HL-60 (cell line): Measurements from ENCODE around the gene SNRPA.
"Not testable (repeated sequence)": the region's sequence is repeated elsewhere in the genome, so short reads cannot be mapped to it uniquely, and the experiment has no call there.

Experiments used
- DNase-seq, 2 experiments: peaks; one replicate each; pipeline ENCODE4 v3.0.0-alpha.2; 2010 to 2020; ENCODE audit warnings: low read depth in 1 of 2, low spot score in 1 of 2
- H3K27ac ChIP-seq: fragments of 250-450 bp; sonication (Bioruptor Pico); replicated peaks from 2 replicates; pipeline ENCODE4 v1.5.1; 2020; ENCODE audit warnings: mild to moderate bottlenecking, moderate library complexity
- H3K27me3 ChIP-seq: fragments of 250-450 bp; sonication (Bioruptor Pico); 2 replicates; pipeline ENCODE4 v1.5.1; 2021; ENCODE audit warnings: mild to moderate bottlenecking, moderate library complexity; ENCODE audit not compliant: insufficient read depth, poor library complexity, severe bottlenecking
- H3K4me3 ChIP-seq: replicated peaks from 2 replicates; pipeline ENCODE4 v1.5.1; 2011; ENCODE audit warnings: mild to moderate bottlenecking, control low read depth, low read length; ENCODE audit not compliant: insufficient read depth
- GABPA ChIP-seq: IDR thresholded peaks from 2 replicates; pipeline ENCODE4 v1.6.1; 2012; ENCODE audit warnings: low read depth
- POLR2AphosphoS5 ChIP-seq: IDR thresholded peaks from 2 replicates; pipeline ENCODE4 v1.6.1; 2012; ENCODE audit warnings: low read depth
- REST ChIP-seq: IDR thresholded peaks from 2 replicates; pipeline ENCODE4 v1.6.1; 2012; ENCODE audit warnings: low read depth; ENCODE audit not compliant: insufficient replicate concordance
- SPI1 ChIP-seq: IDR thresholded peaks from 2 replicates; pipeline ENCODE4 v1.6.1; 2012; ENCODE audit warnings: low read depth, mild to moderate bottlenecking, borderline replicate concordance
- TF ChIP-seq, protein P1 (sequence below): IDR thresholded peaks from one replicate; pipeline ENCODE4 v1.5.1; 2011; ENCODE audit warnings: low read length, control low read depth, inconsistent platforms; ENCODE audit not compliant: insufficient read depth

SNRPA gene

DNA sequence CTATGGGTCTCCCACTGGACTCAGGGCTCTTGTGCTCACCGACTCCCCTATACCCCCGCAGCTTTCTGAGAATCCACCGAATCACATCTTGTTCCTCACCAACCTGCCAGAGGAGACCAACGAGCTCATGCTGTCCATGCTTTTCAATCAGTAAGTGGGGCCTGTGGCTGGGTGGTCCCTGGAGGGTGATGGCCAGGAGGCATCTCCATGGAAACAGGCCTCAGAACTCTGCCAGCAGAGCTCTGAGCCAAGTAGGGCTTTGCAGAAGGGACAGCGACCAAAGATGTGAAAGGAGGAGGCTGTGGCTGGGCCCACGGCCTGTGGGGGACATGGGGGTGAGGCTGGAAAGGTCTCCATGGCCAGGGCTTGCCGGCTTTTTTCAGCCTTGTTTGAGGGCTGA is 12.5 kb downstream of the SNRPA start:
- no peak for DNase-seq
- H3K4me3 ChIP-seq = no peak overlapping the region
- no peak overlapping the region for H3K27ac ChIP-seq

DNA sequence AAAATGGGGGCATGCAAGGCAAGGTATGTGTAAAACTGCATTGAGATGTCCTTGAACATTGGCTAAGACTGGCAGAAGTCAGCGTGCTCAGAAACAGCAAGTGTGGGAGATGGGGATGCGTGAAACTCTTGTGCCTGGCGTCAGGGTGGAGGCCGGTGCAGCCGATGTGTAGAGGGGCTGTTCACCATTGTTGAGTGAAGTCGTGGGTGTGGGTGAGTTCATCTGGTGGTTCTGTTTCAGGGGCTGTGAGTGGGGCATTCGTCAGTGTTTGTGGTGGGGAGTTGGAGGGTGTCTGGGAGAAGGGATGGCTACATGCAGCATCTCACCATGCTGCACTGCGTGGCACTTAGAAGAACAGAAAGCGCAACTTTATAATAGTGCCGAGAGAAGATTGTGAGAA is 13.0 kb downstream of the SNRPA start:
- no peaks in the 10 kb centered on the region for H3K27me3 ChIP-seq
- DNase-seq = no peak
- TF ChIP-seq POLR2AphosphoS5 (no peak), REST (no peak), GABPA (no peak), SPI1 (no peak)
- TF ChIP-seq, protein P1, sequence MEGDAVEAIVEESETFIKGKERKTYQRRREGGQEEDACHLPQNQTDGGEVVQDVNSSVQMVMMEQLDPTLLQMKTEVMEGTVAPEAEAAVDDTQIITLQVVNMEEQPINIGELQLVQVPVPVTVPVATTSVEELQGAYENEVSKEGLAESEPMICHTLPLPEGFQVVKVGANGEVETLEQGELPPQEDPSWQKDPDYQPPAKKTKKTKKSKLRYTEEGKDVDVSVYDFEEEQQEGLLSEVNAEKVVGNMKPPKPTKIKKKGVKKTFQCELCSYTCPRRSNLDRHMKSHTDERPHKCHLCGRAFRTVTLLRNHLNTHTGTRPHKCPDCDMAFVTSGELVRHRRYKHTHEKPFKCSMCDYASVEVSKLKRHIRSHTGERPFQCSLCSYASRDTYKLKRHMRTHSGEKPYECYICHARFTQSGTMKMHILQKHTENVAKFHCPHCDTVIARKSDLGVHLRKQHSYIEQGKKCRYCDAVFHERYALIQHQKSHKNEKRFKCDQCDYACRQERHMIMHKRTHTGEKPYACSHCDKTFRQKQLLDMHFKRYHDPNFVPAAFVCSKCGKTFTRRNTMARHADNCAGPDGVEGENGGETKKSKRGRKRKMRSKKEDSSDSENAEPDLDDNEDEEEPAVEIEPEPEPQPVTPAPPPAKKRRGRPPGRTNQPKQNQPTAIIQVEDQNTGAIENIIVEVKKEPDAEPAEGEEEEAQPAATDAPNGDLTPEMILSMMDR = no peak
- no peak overlapping the region for H3K27ac ChIP-seq
- H3K4me3 ChIP-seq = no peak overlapping the region

More for the DNA sequence above, 12.5 kb downstream of the SNRPA start:
- TF ChIP-seq, protein P1 = no peak
- no peaks in the 10 kb centered on the region for H3K27me3 ChIP-seq

DNA sequence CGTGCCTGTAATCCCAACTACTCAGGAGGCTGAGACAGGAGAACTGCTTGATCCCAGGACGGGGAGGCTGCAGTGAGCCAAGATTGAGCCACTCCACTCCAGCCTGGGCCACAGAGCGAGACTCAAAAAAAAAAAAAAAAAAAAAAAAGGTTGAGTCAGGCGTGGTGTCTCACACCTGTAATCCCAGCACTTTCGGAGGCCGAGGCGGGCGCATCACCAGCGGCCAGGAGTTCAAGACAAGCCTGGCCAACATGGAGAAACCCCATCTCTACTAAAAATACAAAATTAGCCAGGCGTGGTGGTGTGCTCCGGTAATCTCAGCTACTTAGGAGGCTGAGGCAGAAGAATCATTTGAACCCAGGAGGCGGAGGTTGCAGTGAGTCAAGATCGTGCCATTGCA is 15.4 kb downstream of the SNRPA start:
- H3K27ac ChIP-seq, DNase-seq, H3K27me3 ChIP-seq, H3K4me3 ChIP-seq: not testable (repeated sequence)

- no peak overlapping the region for H3K4me3 ChIP-seq
- H3K27me3 ChIP-seq = no peaks in the 10 kb centered on the region
- TF ChIP-seq SPI1 (no peak), REST (no peak), POLR2AphosphoS5 (no peak)
- TF ChIP-seq, protein P1 = no peak
- no peak overlapping the region for H3K27ac ChIP-seq
- DNase-seq = no peak
Measured at GRCh38 chr19:40768869-40769268, 17.9 kb downstream of the SNRPA start.

GRCh38 chr19:40771101-40771862 is 20.3 kb downstream of the SNRPA start:
- H3K27me3 ChIP-seq, DNase-seq, H3K27ac ChIP-seq, H3K4me3 ChIP-seq: not testable (repeated sequence)
